K562 (cell line): ENCODE results near the gene PAIP1. TPM values are rescaled to one million over a fixed set of nuclear protein-coding genes. Genes with fewer than 3 reads are reported as not detected.

Experiments used
- ATAC-seq: fragments of 200-7000 bp; cut with Tn5 transposase; 3 replicates; pipeline ENCODE4 v1.9.1; 2020; ENCODE audit warnings: moderate library complexity
- BruUV-seq: library from RNA; stranded (reverse); fragments of 400-500 nt; replicated peaks from 2 replicates; lab custom pipeline; 2021; lab: Mats Ljungman, UMichigan
- CTCF ChIA-PET: fragments of 300-600 bp; formaldehyde crosslinking; extraction: SDS; loops from one replicate; lab custom pipeline; 2021; ENCODE audit warnings: low intra/inter-chr PET ratio; lab: Yijun Ruan, JAX
- POLR2A ChIA-PET: fragments of 300-600, 350-650 bp; sonication (Branson Sonifier 250); formaldehyde crosslinking; extraction: SDS; loops from one replicate; lab custom pipeline; 2021; ENCODE audit warnings: antibody characterized with exemption, inconsistent platforms; lab: Yijun Ruan, JAX
- DNase-seq, 4 experiments: peaks; one replicate each; pipeline versions ENCODE4 v3.0.0 to v3.0.0-alpha.2; 2011 to 2018; ENCODE audit warnings: low spot score in 3 of 4, mixed read lengths in 3 of 4; ENCODE audit errors: extremely low read depth in 1 of 4
- FAIRE-seq: peaks from 2 replicates; lab custom pipeline; 2011; peaks lifted over from hg19 to GRCh38; lab: Jason Lieb, UNC
- H2AFZ ChIP-seq: 2 replicates; pipeline ENCODE4 v1.6.0; 2011; ENCODE audit warnings: low read depth, low read length, control low read depth, inconsistent platforms
- H3K27ac ChIP-seq: fragments of 200-600 bp; 3 replicates; pipeline ENCODE4 v1.8.0; 2011; ENCODE audit warnings: low read depth, mild to moderate bottlenecking, control low read depth, inconsistent platforms, low read length, moderate library complexity, mixed read lengths; ENCODE audit errors: extremely low read depth
- H3K27me3 ChIP-seq, 2 experiments: fragments of 300-600 bp in 1 of 2; 2 replicates in 1 of 2; 3 replicates in 1 of 2; pipeline versions ENCODE4 v1.6.0 to v1.8.0; 2011; ENCODE audit warnings: inconsistent platforms in 2 of 2, low read length in 2 of 2, mild to moderate bottlenecking in 1 of 2, mixed read lengths in 1 of 2, moderate library complexity in 1 of 2; ENCODE audit not compliant: control insufficient read depth in 2 of 2, insufficient read depth in 2 of 2
- H3K36me3 ChIP-seq: fragments of 300-600 bp; 3 replicates; pipeline ENCODE4 v1.8.0; 2011; ENCODE audit warnings: mild to moderate bottlenecking, low read length, inconsistent platforms; ENCODE audit not compliant: control insufficient read depth, insufficient read depth
- H3K4me1 ChIP-seq, 2 experiments: fragments of 200-600 bp in 1 of 2; replicated peaks in 1 of 2; 2 replicates in 1 of 2; 3 replicates in 1 of 2; pipeline versions ENCODE4 v1.5.1 to v1.8.0; 2011; ENCODE audit warnings: inconsistent platforms in 2 of 2, low read length in 2 of 2, mild to moderate bottlenecking in 1 of 2, mixed read lengths in 1 of 2, moderate library complexity in 1 of 2; ENCODE audit not compliant: control insufficient read depth in 2 of 2, insufficient read depth in 2 of 2
- H3K4me2 ChIP-seq: 2 replicates; pipeline ENCODE4 v1.6.1; 2011; ENCODE audit warnings: low read length, control low read depth, inconsistent platforms, mixed read lengths; ENCODE audit not compliant: insufficient read depth
- H3K4me3 ChIP-seq: fragments of 200-600 bp; sonication (generic), shearing (Covaris generic); 2 replicates; pipeline ENCODE4 v1.5.1; 2016; ENCODE audit warnings: control low read depth, inconsistent platforms
- H3K79me2 ChIP-seq: fragments of 200-600 bp; 3 replicates; pipeline ENCODE4 v1.8.0; 2011; ENCODE audit warnings: low read length, inconsistent platforms; ENCODE audit not compliant: control insufficient read depth, insufficient read depth
- H3K9ac ChIP-seq, 2 experiments: 2 replicates each; pipeline versions ENCODE4 v1.6.0 to v1.6.1; 2011; ENCODE audit warnings: low read depth in 2 of 2, low read length in 2 of 2, control low read depth in 1 of 2, inconsistent platforms in 1 of 2, mild to moderate bottlenecking in 1 of 2, mixed read lengths in 1 of 2; ENCODE audit not compliant: insufficient read depth in 1 of 2
- H3K9me1 ChIP-seq: one replicate; pipeline ENCODE4 v1.6.0; 2011; ENCODE audit warnings: inconsistent platforms, mild to moderate bottlenecking, low read length, moderate library complexity; ENCODE audit not compliant: control insufficient read depth, insufficient read depth
- H3K9me3 ChIP-seq: replicated peaks from 2 replicates; pipeline ENCODE4 v1.5.1; 2011; ENCODE audit warnings: low read depth, low read length, inconsistent platforms; ENCODE audit not compliant: control insufficient read depth, insufficient read depth
- H4K20me1 ChIP-seq: replicated peaks from 2 replicates; pipeline ENCODE4 v1.6.1; 2011; ENCODE audit warnings: low read length, inconsistent platforms, mixed read lengths; ENCODE audit not compliant: control insufficient read depth, insufficient read depth
- BCLAF1 ChIP-seq, 2 experiments: fragments of 450-650 bp in 1 of 2; IDR thresholded peaks; 2 replicates each; pipeline ENCODE4 v1.6.1; 2011 to 2017; ENCODE audit warnings: low read depth in 2 of 2, antibody characterized with exemption in 1 of 2, borderline replicate concordance in 1 of 2, low read length in 1 of 2, mild to moderate bottlenecking in 1 of 2, mixed read lengths in 1 of 2; ENCODE audit not compliant: control insufficient read depth in 1 of 2
- CREB1 ChIP-seq, 2 experiments: sonication (generic) in 1 of 2; formaldehyde crosslinking in 1 of 2; IDR thresholded peaks; 2 replicates each; pipeline versions ENCODE4 v1.6.1 to v1.8.0; 2012 to 2022; ENCODE audit warnings: inconsistent platforms in 1 of 2, mild to moderate bottlenecking in 1 of 2, missing genetic modification reagents in 1 of 2, moderate library complexity in 1 of 2
- E2F4 ChIP-seq: sonication (generic); formaldehyde crosslinking; IDR thresholded peaks from 2 replicates; pipeline ENCODE4 v1.8.0; 2022; ENCODE audit warnings: mild to moderate bottlenecking, low read depth, missing genetic modification reagents
- FOXA1 ChIP-seq: fragments of 450-650 bp; IDR thresholded peaks from 2 replicates; pipeline ENCODE4 v1.6.1; 2016; ENCODE audit warnings: mild to moderate bottlenecking, borderline replicate concordance
- NR1H2 ChIP-seq: sonication (generic); formaldehyde crosslinking; IDR thresholded peaks from 2 replicates; pipeline ENCODE4 v1.4.0; 2020; ENCODE audit warnings: mild to moderate bottlenecking, missing genetic modification reagents
- PCBP1 ChIP-seq: fragments of 200-400 bp; formaldehyde crosslinking; IDR thresholded peaks from 2 replicates; pipeline ENCODE4 v1.6.1; 2018; ENCODE audit warnings: mild to moderate bottlenecking, low read depth, low read length; ENCODE audit not compliant: poor library complexity, severe bottlenecking
- PURB ChIP-seq: sonication (generic); formaldehyde crosslinking; IDR thresholded peaks from 2 replicates; pipeline ENCODE4 v1.9.0; 2021; ENCODE audit warnings: low read depth, mild to moderate bottlenecking, missing genetic modification reagents
- ZNF146 ChIP-seq: IDR thresholded peaks from one replicate; pipeline ENCODE4 v1.6.1; 2018; ENCODE audit warnings: missing compliant biosample characterization; ENCODE audit not compliant: unreplicated experiment
- ZNF184 ChIP-seq: sonication (generic); formaldehyde crosslinking; IDR thresholded peaks from 2 replicates; pipeline ENCODE4 v1.5.0; 2020; ENCODE audit warnings: missing genetic modification reagents
- WGBS: fragments of 100-300 bp; shearing (Covaris generic); methylation state at CpG from one replicate; pipeline ENCODE4 v1.1.6; 2016; ENCODE audit warnings: low coverage, mixed read lengths; ENCODE audit not compliant: insufficient coverage; ENCODE audit errors: missing lambda C conversion rate; 5-methylcytosine and 5-hydroxymethylcytosine counted together
- in situ Hi-C: fragments of 300-500 bp; cut with MboI; formaldehyde crosslinking; loops from 4 replicates; pipeline ENCODE4 v1.15.0; 2018; ENCODE audit warnings: inconsistent platforms, mixed read lengths
- intact Hi-C: fragments of 100-400 bp; cut with micrococcal nuclease; formaldehyde crosslinking; loops from 2 replicates; pipeline ENCODE4 v1.14.2; 2022
- polyA plus RNA-seq, 8 experiments: library from polyadenylated mRNA; depleted of rRNA in 4 of 8; stranded (reverse) in 5 of 8; unstranded in 3 of 8; fragments of >200 nt; fragmentation: Nextera tagmentation in 2 of 8; fragmentation: Illumina TruSeq in 1 of 8; extraction: Ambion mirVana in 2 of 8; extraction: Trizol in 1 of 8; gene quantifications; 2 replicates each; pipeline versions ENCODE4 v1.2.1 to v1.2.3, GENCODE V29; 2011 to 2014; ENCODE audit warnings: inconsistent platforms in 1 of 8, missing spikeins in 1 of 8
- total RNA-seq, 7 experiments: library from RNA; depleted of rRNA in 6 of 7; stranded (reverse); fragments of >200 nt in 6 of 7; fragmentation: Illumina TruSeq in 2 of 7; extraction: Trizol in 2 of 7; gene quantifications; 2 replicates each; pipeline versions ENCODE4 v1.2.1 to v1.2.3, GENCODE V29; 2011 to 2021; ENCODE audit warnings: low replicate concordance in 1 of 7
- TF ChIP-seq, protein P1 (sequence below): fragments of 250-450 bp; sonication (Bioruptor Pico); IDR thresholded peaks from 2 replicates; pipeline ENCODE4 v1.4.0; 2020

Gene PAIP1
- total and polyA plus RNA-seq, 9 of the 15 experiments (the other 6 are each of a cell fraction or from before 2014, with no cell fraction given) = 51.7 to 181 (median 102) TPM

- ChIA-PET CTCF (no interaction called here), POLR2A (no interaction called here)
- DNase-seq = no peak
- ATAC-seq = no peak
- whole genome bisulfite sequencing = 21% methylated on average over 1 of the region's 1 CpG
- Histone ChIP-seq H3K9me3 (no peaks in the 10 kb centered on the region), H3K9me1 (no peaks in the 10 kb centered on the region), H3K27me3 (no peaks in the 10 kb centered on the region), H2AFZ (no peak overlapping the region), H3K4me1 (no peaks in the 10 kb centered on the region), H3K79me2 (no peaks in the 10 kb centered on the region), H3K36me3 (peaks cover 2% of the 10 kb centered on the region; the same call in 2 of the 3 replicates), H3K27ac (no peak overlapping the region), H3K4me2 (no peak overlapping the region), H3K9ac (no peak overlapping the region), H3K4me3 (no peak overlapping the region), H4K20me1 (no peaks in the 10 kb centered on the region)
- no TSS peak for BruUV-seq
- in situ Hi-C loops = no loop called here
- intact Hi-C loops = no loop called here
- FAIRE-seq = no peak
- TF ChIP-seq PURB (CRISPR knock-in tag) (no peak), ZNF184 (CRISPR knock-in tag) (no peak), PCBP1 (no peak), FOXA1 (no peak), NR1H2 (CRISPR knock-in tag) (no peak), ZNF146 (CRISPR knock-in tag) (no peak), BCLAF1 (IDR thresholded peaks at IDR 0.05; ENCODE audit: borderline replicate concordance in 1 of 2, control insufficient read depth in 1 of 2, low read depth in 2 of 2, low read length in 1 of 2) (no peak), E2F4 (CRISPR knock-in tag) (no peak), CREB1 (IDR thresholded peaks at IDR 0.05) (no peak), CREB1 (CRISPR knock-in tag; IDR thresholded peaks at IDR 0.05) (no peak)
- TF ChIP-seq, protein P1, sequence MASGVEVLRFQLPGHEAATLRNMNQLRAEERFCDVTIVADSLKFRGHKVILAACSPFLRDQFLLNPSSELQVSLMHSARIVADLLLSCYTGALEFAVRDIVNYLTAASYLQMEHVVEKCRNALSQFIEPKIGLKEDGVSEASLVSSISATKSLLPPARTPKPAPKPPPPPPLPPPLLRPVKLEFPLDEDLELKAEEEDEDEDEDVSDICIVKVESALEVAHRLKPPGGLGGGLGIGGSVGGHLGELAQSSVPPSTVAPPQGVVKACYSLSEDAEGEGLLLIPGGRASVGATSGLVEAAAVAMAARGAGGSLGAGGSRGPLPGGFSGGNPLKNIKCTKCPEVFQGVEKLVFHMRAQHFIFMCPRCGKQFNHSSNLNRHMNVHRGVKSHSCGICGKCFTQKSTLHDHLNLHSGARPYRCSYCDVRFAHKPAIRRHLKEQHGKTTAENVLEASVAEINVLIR (CRISPR knock-in tag) = no peak
Measured at GRCh38 chr5:43573058-43573457, 16.2 kb upstream of the PAIP1 start.
